B cell (primary cell): ENCODE results near the gene ZNF827.

Source experiments
- CTCF ChIP-seq: fragments of 200-600 bp; IDR thresholded peaks from one replicate; pipeline ENCODE4 v1.8.0; 2022; ENCODE audit warnings: antibody characterized with exemption, mild to moderate bottlenecking
- EZH2 ChIP-seq: IDR thresholded peaks from 2 replicates; pipeline ENCODE4 v1.6.1; 2012; ENCODE audit warnings: borderline replicate concordance, low read depth, mild to moderate bottlenecking, moderate library complexity, low read length; ENCODE audit not compliant: insufficient read depth, poor library complexity, severe bottlenecking

GRCh38 chr4:145927030-145927429 lies 11.6 kb downstream of the ZNF827 start:
- no peak for TF ChIP-seq CTCF
- no peak for TF ChIP-seq EZH2
